Kidney (tissue), 14 donors: ENCODE data around the gene CRY1. TPM values are rescaled to one million over a fixed set of nuclear protein-coding genes. Genes with fewer than 3 reads are reported as not detected.

Experiments
- DNase-seq, 5 donors: peaks; one replicate each; pipeline ENCODE4 v3.0.0-alpha.2; 2013 to 2020
- FAIRE-seq: peaks from 2 replicates; lab custom pipeline; 2012; peaks lifted over from hg19 to GRCh38; lab: Jason Lieb, UNC
- H3K27ac ChIP-seq, 2 donors: one replicate each; pipeline ENCODE4 v1.7.0; 2013; ENCODE audit warnings: low read depth in 2 of 2, low read length in 2 of 2, inconsistent platforms in 1 of 2
- H3K27me3 ChIP-seq: one replicate; pipeline ENCODE4 v1.7.1; 2013; ENCODE audit warnings: low read length, inconsistent platforms; ENCODE audit not compliant: control insufficient read depth, insufficient read depth
- H3K36me3 ChIP-seq, 3 donors: one replicate each; pipeline versions ENCODE4 v1.7.0 to v1.7.1; 2013; ENCODE audit warnings: low read length in 3 of 3, control low read depth in 1 of 3, inconsistent platforms in 1 of 3; ENCODE audit not compliant: insufficient read depth in 3 of 3, control insufficient read depth in 2 of 3
- H3K4me1 ChIP-seq, 3 donors: one replicate each; pipeline versions ENCODE4 v1.7.0 to v1.7.1; 2013; ENCODE audit warnings: low read length in 3 of 3, inconsistent platforms in 1 of 3, low read depth in 1 of 3; ENCODE audit not compliant: control insufficient read depth in 2 of 3, insufficient read depth in 2 of 3
- H3K4me3 ChIP-seq, 3 donors: one replicate each; pipeline versions ENCODE4 v1.7.0 to v1.8.1; 2013; ENCODE audit warnings: low read length in 3 of 3, control low read depth in 1 of 3, inconsistent platforms in 1 of 3
- H3K9ac ChIP-seq, 3 donors: one replicate each; pipeline versions ENCODE4 v1.7.0 to v1.7.1; 2013; ENCODE audit warnings: low read length in 3 of 3, control low read depth in 1 of 3, inconsistent platforms in 1 of 3
- H3K9me3 ChIP-seq, 3 donors: one replicate each; pipeline versions ENCODE4 v1.7.0 to v1.7.1; 2013; ENCODE audit warnings: low read length in 3 of 3, control low read depth in 1 of 3, inconsistent platforms in 1 of 3; ENCODE audit not compliant: control insufficient read depth in 2 of 3, insufficient read depth in 1 of 3
- CTCF ChIP-seq: IDR thresholded peaks from 3 replicates; pipeline ENCODE4 v1.5.1; 2012; ENCODE audit warnings: mild to moderate bottlenecking, moderate library complexity, borderline replicate concordance; ENCODE audit not compliant: insufficient read depth; ENCODE audit errors: extremely low read depth
- intact Hi-C: fragments of 100-400 bp; cut with DNase I; formaldehyde crosslinking; loops from one replicate; pipeline ENCODE4 v1.11.1; 2022
- polyA plus RNA-seq: library from polyadenylated mRNA; stranded (reverse); fragments of 350-450 nt; fragmentation: Illumina TruSeq; extraction: RNeasy Lipid Tissue Mini Kit (QIAGEN cat#74804); gene quantifications from one replicate; pipeline ENCODE4 v1.2.3, GENCODE V29; 2014; ENCODE audit warnings: low read depth, low replicate concordance; ENCODE audit not compliant: insufficient read depth
- total RNA-seq: library from RNA; stranded (reverse); fragmentation: NEBNext Ultra II Directional; extraction: Animal tissue kit (Norgen Biotek cat#: 25700); gene quantifications from one replicate; pipeline ENCODE4 v1.2.1, GENCODE V29; 2021
- donor health status: control.
- donor health status: control.
- donor health status: control.
- donor health status: control.
- donor health status: control.
- donor health status: DM: yes; HTN: yes; CAD: no.
- donor health status: Normal renal cell carcinoma (clear cell type).

CRY1 gene
- total and polyA plus RNA-seq, 2 donors from 2014 or later, result 8.4 to 17.7 TPM

- intact Hi-C loops, result no loop called here
- TF ChIP-seq CTCF, result no peak
- H3K27me3 ChIP-seq, result no peaks in the 10 kb centered on the region
- H3K4me3 ChIP-seq, result no peak overlapping the region
- no peak overlapping the region for H3K9ac ChIP-seq
- no peak overlapping the region for H3K27ac ChIP-seq
- no peaks in the 10 kb centered on the region for H3K4me1 ChIP-seq
- FAIRE-seq (no peak), DNase-seq (no peak)
- no peaks in the 10 kb centered on the region for H3K36me3 ChIP-seq
- no peaks in the 10 kb centered on the region for H3K9me3 ChIP-seq
These were observed 14.0 kb upstream of the CRY1 start for GRCh38 chr12:107107381-107107780.

GRCh38 chr12:107106241-107107025 is 13.1 kb upstream of the CRY1 start:
- Histone ChIP-seq H3K27me3 (no peaks in the 10 kb centered on the region), H3K9me3 (no peaks in the 10 kb centered on the region), H3K27ac (no peak overlapping the region), H3K36me3 (no peaks in the 10 kb centered on the region), H3K4me3 (no peak overlapping the region), H3K9ac (no peak overlapping the region), H3K4me1 (no peaks in the 10 kb centered on the region)
- DNase-seq, result no peak
- TF ChIP-seq CTCF, result no peak
- FAIRE-seq, result no peak
- intact Hi-C loops, result no loop called here

GRCh38 chr12:107105410-107105703 is 12.0 kb upstream of the CRY1 start:
- H3K27ac ChIP-seq, result no peak overlapping the region
- no peaks in the 10 kb centered on the region for H3K9me3 ChIP-seq
- no peaks in the 10 kb centered on the region for H3K27me3 ChIP-seq
- FAIRE-seq (no peak), DNase-seq (no peak)
- no peak for TF ChIP-seq CTCF
- no peaks in the 10 kb centered on the region for H3K4me1 ChIP-seq
- intact Hi-C loops, result no loop called here
- H3K4me3 ChIP-seq, result no peak overlapping the region
- no peak overlapping the region for H3K9ac ChIP-seq
- H3K36me3 ChIP-seq, result no peaks in the 10 kb centered on the region

GRCh38 chr12:107103516-107103915 is 10.2 kb upstream of the CRY1 start:
- no peak overlapping the region for H3K4me3 ChIP-seq
- TF ChIP-seq CTCF, result no peak
- no peaks in the 10 kb centered on the region for H3K9me3 ChIP-seq
- peak; percentile 45 for FAIRE-seq
- DNase-seq, result no peak
- H3K27ac ChIP-seq, result no peak overlapping the region
- no peaks in the 10 kb centered on the region for H3K27me3 ChIP-seq
- H3K4me1 ChIP-seq, result no peaks in the 10 kb centered on the region
- no peak overlapping the region for H3K9ac ChIP-seq
- H3K36me3 ChIP-seq, result no peaks in the 10 kb centered on the region
- intact Hi-C loops, result no loop called here
